Mesothelial cell of epicardium (in vitro differentiated cells): ENCODE results near the gene MATK. TPM values are rescaled to one million over a fixed set of nuclear protein-coding genes. Genes with fewer than 3 reads are reported as not detected.

Source experiments
- DNase-seq, 2 experiments: peaks; one replicate each; pipeline ENCODE4 v3.0.0; 2021; ENCODE audit warnings: low spot score in 2 of 2; ENCODE audit not compliant: unreplicated experiment in 2 of 2
- H3K27ac Mint-ChIP-seq: 2 replicates; pipeline ENCODE4 v1.8.0; 2021; ENCODE audit warnings: mixed read lengths
- H3K27me3 Mint-ChIP-seq: 2 replicates; pipeline ENCODE4 v1.8.0; 2021; ENCODE audit warnings: low read depth, mixed read lengths
- H3K36me3 Mint-ChIP-seq: 2 replicates; pipeline ENCODE4 v1.8.0; 2021; ENCODE audit warnings: mixed read lengths
- H3K4me1 Mint-ChIP-seq: 2 replicates; pipeline ENCODE4 v1.8.0; 2021; ENCODE audit warnings: mixed read lengths
- H3K4me3 Mint-ChIP-seq: 2 replicates; pipeline ENCODE4 v1.8.0; 2021; ENCODE audit warnings: mild to moderate bottlenecking, moderate library complexity, mixed read lengths
- H3K9me3 Mint-ChIP-seq: 2 replicates; pipeline ENCODE4 v1.8.0; 2021; ENCODE audit warnings: mixed read lengths
- CTCF ChIP-seq: fragments of 200-600 bp; sonication (generic); IDR thresholded peaks from one replicate; pipeline ENCODE4 v1.5.0; 2021; ENCODE audit warnings: antibody characterized with exemption; ENCODE audit not compliant: unreplicated experiment
- total RNA-seq: library from RNA; stranded (reverse); gene quantifications from 3 replicates; pipeline ENCODE4 v1.2.1, GENCODE V29; 2021

Gene MATK
- total RNA-seq, 1 donor from 2014 or later: 3.7 TPM

GRCh38 chr19:3781603-3782002 lies 4.6 kb downstream of the MATK start:
- no peak for DNase-seq
- H3K9me3 Mint-ChIP-seq: peaks cover 16% of the 10 kb centered on the region

GRCh38 chr19:3780786-3781304 lies 5.3 kb downstream of the MATK start:
- TF ChIP-seq CTCF: no peak
- Mint-ChIP-seq H3K9me3 (peaks cover 16% of the 10 kb centered on the region), H3K27me3 (peaks cover 37% of the 10 kb centered on the region), H3K4me1 (peaks cover 2% of the 10 kb centered on the region), H3K36me3 (peaks cover 12% of the 10 kb centered on the region), H3K4me3 (no peak overlapping the region), H3K27ac (no peak overlapping the region)
- DNase-seq: no peak

More at GRCh38 chr19:3781603-3782002, 4.6 kb downstream of the MATK start:
- Mint-ChIP-seq H3K27ac (no peak overlapping the region), H3K27me3 (peaks cover 39% of the 10 kb centered on the region), H3K4me3 (no peak overlapping the region), H3K36me3 (peaks cover 12% of the 10 kb centered on the region), H3K4me1 (peaks cover 2% of the 10 kb centered on the region)
- no peak for TF ChIP-seq CTCF

GRCh38 chr19:3778899-3779723 lies 7.1 kb downstream of the MATK start:
- peaks cover 16% of the 10 kb centered on the region for H3K9me3 Mint-ChIP-seq
- no peak for DNase-seq
- H3K27me3 Mint-ChIP-seq: peaks cover 19% of the 10 kb centered on the region
- peaks cover 12% of the 10 kb centered on the region for H3K36me3 Mint-ChIP-seq
- no peak overlapping the region for H3K4me3 Mint-ChIP-seq
- H3K4me1 Mint-ChIP-seq: no peaks in the 10 kb centered on the region
- H3K27ac Mint-ChIP-seq: no peak overlapping the region
- TF ChIP-seq CTCF: no peak

GRCh38 chr19:3778104-3778867 lies 7.9 kb downstream of the MATK start:
- no peak for DNase-seq
- H3K27me3 Mint-ChIP-seq: peaks cover 12% of the 10 kb centered on the region
- H3K27ac Mint-ChIP-seq: no peak overlapping the region
- no peaks in the 10 kb centered on the region for H3K4me1 Mint-ChIP-seq
- H3K36me3 Mint-ChIP-seq: peaks cover 12% of the 10 kb centered on the region
- peaks cover 16% of the 10 kb centered on the region for H3K9me3 Mint-ChIP-seq
- H3K4me3 Mint-ChIP-seq: no peak overlapping the region
- no peak for TF ChIP-seq CTCF

- no peak for TF ChIP-seq CTCF
- Mint-ChIP-seq H3K4me3 (no peak overlapping the region), H3K9me3 (peaks cover 8% of the 10 kb centered on the region)
These were observed 9.6 kb downstream of the MATK start for GRCh38 chr19:3776479-3777040.

More at GRCh38 chr19:3776479-3777040, 9.6 kb downstream of the MATK start:
- DNase-seq: no peak
- Mint-ChIP-seq H3K4me1 (peaks cover 2% of the 10 kb centered on the region), H3K27ac (no peak overlapping the region), H3K36me3 (peaks cover 2% of the 10 kb centered on the region), H3K27me3 (peaks cover 3% of the 10 kb centered on the region)
